SU-DHL-6 (cell line): Measurements from ENCODE around the gene OR2T1.

Source experiments
- CTCF ChIP-seq: fragments of 200-600 bp; sonication (generic); IDR thresholded peaks from one replicate; pipeline ENCODE4 v1.5.1; 2017; ENCODE audit warnings: antibody characterized with exemption, mild to moderate bottlenecking, low read length, moderate library complexity; ENCODE audit not compliant: insufficient read depth, poor library complexity, severe bottlenecking
- EZH2phosphoT487 ChIP-seq: fragments of 200-600 bp; sonication (generic), shearing (Covaris generic); conservative IDR thresholded peaks from 2 replicates; pipeline ENCODE4 v1.6.1; 2018; ENCODE audit warnings: mild to moderate bottlenecking, antibody characterized with exemption, low read length, moderate library complexity, mixed read lengths

- TF ChIP-seq CTCF: no peak
- no peak for TF ChIP-seq EZH2phosphoT487
Measured at GRCh38 chr1:248372394-248372793, 30.5 kb upstream of the OR2T1 start.
